HG03039 (cell line): Measurements from ENCODE around the gene HDGFL1.

Source experiments
- ATAC-seq: cut with Tn5 transposase; IDR thresholded peaks from one replicate; pipeline ENCODE4 v1.9.1; 2021; ENCODE audit warnings: mild to moderate bottlenecking, moderate library complexity; ENCODE audit not compliant: unreplicated experiment

HDGFL1 gene

DNA sequence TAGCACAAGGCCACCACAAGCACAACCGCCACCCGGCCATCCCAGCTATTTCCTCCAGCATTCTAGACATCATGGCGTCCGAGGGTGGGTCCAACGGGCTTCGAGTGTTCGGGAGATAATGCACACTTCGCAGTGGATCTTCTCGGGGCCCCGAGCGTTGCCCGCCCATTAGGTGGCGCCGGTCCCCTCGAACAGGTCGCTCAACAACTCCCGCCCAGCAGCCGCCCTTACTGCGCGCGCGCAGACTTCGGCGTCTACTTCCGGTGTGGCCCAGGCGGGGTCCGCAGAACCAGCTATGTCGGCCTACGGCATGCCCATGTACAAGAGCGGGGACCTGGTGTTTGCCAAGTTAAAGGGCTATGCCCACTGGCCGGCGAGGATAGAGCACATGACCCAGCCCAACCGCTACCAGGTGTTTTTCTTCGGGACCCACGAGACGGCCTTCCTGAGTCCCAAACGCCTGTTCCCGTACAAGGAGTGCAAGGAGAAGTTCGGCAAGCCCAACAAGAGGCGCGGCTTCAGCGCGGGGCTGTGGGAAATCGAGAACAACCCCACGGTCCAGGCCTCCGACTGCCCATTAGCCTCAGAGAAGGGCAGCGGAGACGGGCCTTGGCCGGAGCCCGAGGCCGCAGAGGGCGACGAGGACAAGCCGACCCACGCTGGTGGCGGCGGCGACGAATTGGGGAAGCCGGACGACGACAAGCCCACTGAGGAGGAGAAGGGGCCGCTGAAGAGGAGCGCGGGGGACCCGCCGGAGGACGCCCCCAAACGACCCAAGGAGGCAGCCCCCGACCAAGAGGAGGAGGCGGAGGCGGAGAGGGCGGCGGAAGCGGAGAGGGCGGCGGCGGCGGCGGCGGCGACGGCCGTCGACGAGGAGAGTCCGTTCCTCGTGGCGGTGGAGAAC lies at the start of gene HDGFL1:
Gene HDGFL1 (plus strand): TSS at position 286 of the 904 bp plus-strand sequence. CDS start 10 bp downstream, at position 296.
- ATAC-seq: no peak

- ATAC-seq: no peak
Observed at GRCh38 chr6:22521035-22521434, 48.3 kb upstream of the HDGFL1 start.

DNA sequence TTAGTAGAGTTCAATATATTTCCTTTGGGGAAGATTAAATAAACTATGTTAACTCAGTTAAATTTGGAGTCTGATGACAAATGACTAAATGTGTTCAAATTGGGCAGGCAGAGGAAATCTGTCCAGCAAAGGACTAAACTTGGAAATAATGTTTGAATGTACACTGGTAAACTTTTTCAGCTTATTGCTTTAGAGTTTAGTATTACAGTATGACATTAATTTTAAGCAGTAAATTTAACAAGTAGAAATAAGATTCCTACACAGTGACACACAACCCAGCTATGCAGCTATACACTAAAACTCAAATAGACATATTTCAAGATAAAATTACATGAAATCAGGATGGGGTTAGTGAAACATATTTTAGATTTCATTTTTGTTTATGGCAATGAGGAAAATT lies 42.6 kb upstream of the HDGFL1 start:
- ATAC-seq: no peak

- ATAC-seq: no peak
Observed at GRCh38 chr6:22529866-22530265, 39.5 kb upstream of the HDGFL1 start.

DNA sequence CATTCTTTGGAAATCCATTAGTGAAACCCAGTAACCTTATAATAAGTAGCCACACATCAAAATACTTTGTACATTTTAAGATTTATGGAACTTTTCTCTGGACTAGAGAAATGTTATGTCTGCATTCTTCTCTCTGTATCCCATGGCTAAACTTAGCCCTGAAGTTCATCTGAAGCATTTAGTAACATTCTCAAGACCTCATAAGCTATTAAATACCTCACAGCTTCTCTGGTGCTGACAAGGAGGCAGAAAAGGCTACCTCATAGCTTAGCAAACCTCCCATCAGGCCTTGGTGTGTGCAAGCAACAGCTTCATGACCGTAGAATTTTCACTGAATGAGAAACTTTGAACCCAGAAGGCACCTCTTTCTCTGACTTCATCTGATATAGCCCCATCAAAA lies 38.9 kb upstream of the HDGFL1 start:
- ATAC-seq: no peak

DNA sequence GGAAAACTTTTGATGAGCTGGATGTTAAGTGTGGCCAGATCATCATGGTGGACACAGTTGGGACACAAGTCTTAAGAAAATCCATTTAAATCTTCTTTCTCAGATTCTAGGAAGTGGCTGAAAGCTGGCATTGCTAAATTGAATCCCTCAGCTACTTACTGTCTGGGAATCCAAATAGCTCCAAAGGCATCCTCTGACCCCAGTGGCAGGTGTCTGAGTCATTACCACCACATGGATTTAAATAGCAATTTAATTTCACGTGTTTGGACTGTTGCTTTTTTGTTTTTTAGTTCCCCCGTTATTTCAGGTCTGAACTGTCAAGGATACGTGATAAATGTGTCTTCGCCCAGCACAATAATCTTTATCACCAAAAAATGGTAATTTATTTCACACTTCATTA lies 33.2 kb upstream of the HDGFL1 start:
- no peak for ATAC-seq

GRCh38 chr6:22544476-22544875 lies 24.9 kb upstream of the HDGFL1 start:
- no peak for ATAC-seq

GRCh38 chr6:22545051-22545450 lies 24.3 kb upstream of the HDGFL1 start:
- ATAC-seq: no peak

- no peak for ATAC-seq
Observed at GRCh38 chr6:22546236-22546635, 23.1 kb upstream of the HDGFL1 start.

GRCh38 chr6:22550971-22551670 lies 18.2 kb upstream of the HDGFL1 start:
- ATAC-seq: no peak

DNA sequence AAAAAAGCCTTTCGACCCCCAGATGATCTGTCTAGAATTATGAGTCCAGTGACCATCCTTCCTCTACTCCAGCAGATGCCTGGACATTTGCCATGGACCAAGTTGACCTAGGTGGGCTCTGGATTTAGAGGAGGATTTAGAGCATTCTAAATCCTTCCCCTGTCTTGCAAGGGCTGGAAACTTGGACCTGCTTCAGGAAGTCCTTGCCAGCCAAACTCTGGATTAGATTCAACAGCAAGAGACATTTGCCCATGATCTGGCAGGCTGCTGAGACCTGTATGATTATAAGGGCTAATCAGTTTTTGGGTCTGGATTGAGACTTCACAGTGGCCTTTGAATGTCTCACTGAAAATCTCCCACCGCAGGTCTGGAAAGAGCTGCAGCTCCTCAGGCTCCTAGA lies 13.1 kb upstream of the HDGFL1 start:
- ATAC-seq: no peak

- ATAC-seq: no peak
Observed at GRCh38 chr6:22557007-22557406, 12.4 kb upstream of the HDGFL1 start.

GRCh38 chr6:22558288-22558882 lies 11.0 kb upstream of the HDGFL1 start:
- no peak for ATAC-seq

DNA sequence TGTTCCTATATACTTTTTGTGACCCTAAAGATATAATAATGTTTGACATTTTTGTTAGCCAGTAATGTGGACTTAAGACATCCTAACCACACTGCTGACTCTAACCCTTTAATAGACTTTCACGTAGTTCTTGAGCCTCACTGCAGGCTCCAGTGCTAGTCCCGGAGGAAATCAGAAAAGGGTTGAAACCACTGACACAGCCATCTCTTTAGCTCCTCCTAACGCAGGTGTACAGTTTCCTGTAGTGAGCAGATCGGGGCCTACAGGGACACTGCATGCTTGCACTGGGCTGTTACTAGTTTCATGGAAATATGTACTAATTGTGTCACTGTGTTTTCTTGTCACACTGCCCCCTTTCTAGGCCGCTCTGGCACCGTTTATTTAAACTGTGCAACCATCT lies 512 bp upstream of the HDGFL1 start:
- no peak for ATAC-seq

GRCh38 chr6:22570185-22570551 lies 802 bp downstream of the HDGFL1 start:
- no peak for ATAC-seq

DNA sequence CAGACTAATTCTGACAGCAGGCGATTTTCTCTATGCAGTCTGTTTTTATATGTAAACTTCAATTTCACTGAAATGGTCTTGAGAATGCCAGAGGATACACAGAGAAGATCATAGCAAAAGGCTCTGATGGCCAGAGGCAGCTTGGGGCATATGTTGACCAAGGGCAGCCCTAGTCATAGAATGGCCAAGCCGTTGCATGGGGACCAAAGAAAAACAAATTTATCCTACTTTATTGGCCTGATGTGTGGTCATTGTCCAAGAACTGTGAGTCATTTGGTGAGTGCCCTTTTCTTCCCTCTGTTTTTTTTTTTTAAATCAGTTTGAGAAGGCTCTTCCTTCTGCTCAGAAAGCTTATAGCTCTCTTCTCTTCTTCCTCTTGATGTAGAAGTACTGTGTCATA lies 5.8 kb downstream of the HDGFL1 start:
- no peak for ATAC-seq

GRCh38 chr6:22579439-22579838 lies 10.1 kb downstream of the HDGFL1 start:
- no peak for ATAC-seq

DNA sequence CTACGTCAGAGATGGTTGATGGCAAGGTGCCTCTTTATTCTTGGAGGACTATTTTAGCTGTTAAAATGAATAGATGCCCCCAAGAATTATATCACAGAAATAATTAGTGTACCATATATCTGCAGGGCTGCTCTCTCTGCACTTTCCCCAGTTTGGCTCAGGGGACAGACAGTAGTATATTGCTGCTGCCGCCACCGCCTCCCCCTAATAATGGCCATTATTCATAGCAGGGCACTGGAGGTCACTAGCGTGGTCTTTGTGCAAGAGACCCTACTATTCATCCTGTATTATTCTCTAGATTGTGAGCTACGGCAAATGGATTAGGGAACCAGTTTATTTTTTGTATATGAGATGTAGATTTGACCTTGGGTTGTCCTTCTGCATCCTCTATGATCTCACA lies 11.0 kb downstream of the HDGFL1 start:
- ATAC-seq: no peak

- ATAC-seq: no peak
Observed at GRCh38 chr6:22582417-22583205, 13.2 kb downstream of the HDGFL1 start.

GRCh38 chr6:22583230-22583629 lies 13.9 kb downstream of the HDGFL1 start:
- ATAC-seq: no peak

DNA sequence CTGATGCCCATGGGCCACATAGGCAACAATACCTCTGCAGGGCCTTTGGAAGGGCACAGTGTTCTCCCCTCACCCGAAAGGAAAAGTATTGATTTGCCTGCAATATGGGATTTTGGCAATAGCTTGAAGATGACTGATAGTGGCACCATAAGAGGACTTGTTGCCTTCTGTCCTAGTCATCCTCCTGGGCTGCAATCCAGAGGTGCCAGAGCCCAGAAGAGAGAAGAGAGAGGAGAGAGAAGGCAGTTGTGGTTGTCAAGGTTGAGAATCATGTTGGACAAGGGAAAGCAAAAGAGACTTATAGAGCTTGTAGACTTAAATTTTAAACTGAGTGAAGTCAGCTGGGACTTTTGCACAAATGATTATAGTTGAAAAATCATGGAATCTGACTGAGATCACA lies 14.6 kb downstream of the HDGFL1 start:
- ATAC-seq: no peak
